ENCODE results near the gene NSG1. TPM values are rescaled to one million over a fixed set of nuclear protein-coding genes. Genes with fewer than 3 reads are reported as not detected.

The NSG1 gene
- total RNA-seq, 2 donors from 2014 or later, result 17.1 to 88.8 TPM

GRCh38 chr4:4456816-4457578 lies 70.1 kb downstream of the NSG1 start:
- Histone ChIP-seq H3K27ac (no peak overlapping the region), H3K9me3 (no peaks in the 10 kb centered on the region), H3K36me3 (peaks cover 0 to 8% of the 10 kb centered on the region in 2 donors), H3K27me3 (replicated peaks; ENCODE audit: insufficient read depth) (no peaks in the 10 kb centered on the region), H3K4me3 (no peak overlapping the region), H3K4me1 (replicated peaks) (no peaks in the 10 kb centered on the region)
- intact Hi-C loops (cut with DNase I), result no loop called here
- no peak for DNase-seq (ENCODE audit: low spot score)
- 84% methylated on average over 8 of the region's 8 CpGs for WGBS
- TF ChIP-seq POLR2A (IDR thresholded peaks at IDR 0.05) (no peak), POLR2AphosphoS5 (IDR thresholded peaks at IDR 0.05) (no peak)
- TF ChIP-seq, protein P1, sequence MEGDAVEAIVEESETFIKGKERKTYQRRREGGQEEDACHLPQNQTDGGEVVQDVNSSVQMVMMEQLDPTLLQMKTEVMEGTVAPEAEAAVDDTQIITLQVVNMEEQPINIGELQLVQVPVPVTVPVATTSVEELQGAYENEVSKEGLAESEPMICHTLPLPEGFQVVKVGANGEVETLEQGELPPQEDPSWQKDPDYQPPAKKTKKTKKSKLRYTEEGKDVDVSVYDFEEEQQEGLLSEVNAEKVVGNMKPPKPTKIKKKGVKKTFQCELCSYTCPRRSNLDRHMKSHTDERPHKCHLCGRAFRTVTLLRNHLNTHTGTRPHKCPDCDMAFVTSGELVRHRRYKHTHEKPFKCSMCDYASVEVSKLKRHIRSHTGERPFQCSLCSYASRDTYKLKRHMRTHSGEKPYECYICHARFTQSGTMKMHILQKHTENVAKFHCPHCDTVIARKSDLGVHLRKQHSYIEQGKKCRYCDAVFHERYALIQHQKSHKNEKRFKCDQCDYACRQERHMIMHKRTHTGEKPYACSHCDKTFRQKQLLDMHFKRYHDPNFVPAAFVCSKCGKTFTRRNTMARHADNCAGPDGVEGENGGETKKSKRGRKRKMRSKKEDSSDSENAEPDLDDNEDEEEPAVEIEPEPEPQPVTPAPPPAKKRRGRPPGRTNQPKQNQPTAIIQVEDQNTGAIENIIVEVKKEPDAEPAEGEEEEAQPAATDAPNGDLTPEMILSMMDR (IDR thresholded peaks at IDR 0.05), result no peak

GRCh38 chr4:4457803-4458553 lies 71.1 kb downstream of the NSG1 start:
- H3K27me3 ChIP-seq (replicated peaks; ENCODE audit: insufficient read depth), result no peaks in the 10 kb centered on the region
- intact Hi-C loops (cut with DNase I), result no loop called here
- H3K4me3 ChIP-seq, result no peak overlapping the region
- peaks cover 0 to 8% of the 10 kb centered on the region in 2 donors for H3K36me3 ChIP-seq
- H3K27ac ChIP-seq, result no peak overlapping the region
- TF ChIP-seq POLR2A (IDR thresholded peaks at IDR 0.05) (no peak), POLR2AphosphoS5 (IDR thresholded peaks at IDR 0.05) (no peak)
- TF ChIP-seq, protein P1 (IDR thresholded peaks at IDR 0.05), result no peak
- DNase-seq (ENCODE audit: low spot score), result no peak
- WGBS, result 78% methylated on average over 5 of the region's 5 CpGs
- H3K4me1 ChIP-seq (replicated peaks), result no peaks in the 10 kb centered on the region
- no peaks in the 10 kb centered on the region for H3K9me3 ChIP-seq

GRCh38 chr4:4459181-4459580 lies 72.3 kb downstream of the NSG1 start:
- TF ChIP-seq, protein P1 (IDR thresholded peaks at IDR 0.05), result no peak
- TF ChIP-seq POLR2AphosphoS5 (IDR thresholded peaks at IDR 0.05) (no peak), POLR2A (IDR thresholded peaks at IDR 0.05) (no peak)
- DNase-seq (ENCODE audit: low spot score), result no peak
- Histone ChIP-seq H3K4me3 (no peak overlapping the region), H3K36me3 (peaks cover 0 to 8% of the 10 kb centered on the region in 2 donors), H3K27me3 (replicated peaks; ENCODE audit: insufficient read depth) (no peaks in the 10 kb centered on the region), H3K4me1 (replicated peaks) (no peaks in the 10 kb centered on the region), H3K9me3 (no peaks in the 10 kb centered on the region), H3K27ac (no peak overlapping the region)
- intact Hi-C loops (cut with DNase I), result no loop called here
- WGBS, result 92% methylated on average over 5 of the region's 5 CpGs

GRCh38 chr4:4460759-4461158 lies 73.9 kb downstream of the NSG1 start:
- Histone ChIP-seq H3K27me3 (replicated peaks; ENCODE audit: insufficient read depth) (no peaks in the 10 kb centered on the region), H3K9me3 (no peaks in the 10 kb centered on the region), H3K36me3 (peaks cover 0 to 8% of the 10 kb centered on the region in 2 donors), H3K4me1 (replicated peaks) (no peaks in the 10 kb centered on the region), H3K4me3 (no peak overlapping the region), H3K27ac (no peak overlapping the region)
- no peak for TF ChIP-seq POLR2A (IDR thresholded peaks at IDR 0.05)
- TF ChIP-seq POLR2AphosphoS5 (IDR thresholded peaks at IDR 0.05), result no peak
- TF ChIP-seq, protein P1 (IDR thresholded peaks at IDR 0.05), result no peak
- WGBS, result 93% methylated on average over 6 of the region's 6 CpGs
- intact Hi-C loops (cut with DNase I), result no loop called here
- no peak for DNase-seq (ENCODE audit: low spot score)
